Activated effector memory CD4-positive, alpha-beta T cell treated with anti-CD3 and anti-CD28 coated beads, Interleukin-2, amount 50 U/mL, for 16 hours (primary cell): ENCODE measurements around the gene GTPBP4.

Experiments used
- DNase-seq: peaks from one replicate; pipeline ENCODE4 v3.0.0-alpha.2; 2020

GTPBP4 gene

DNA sequence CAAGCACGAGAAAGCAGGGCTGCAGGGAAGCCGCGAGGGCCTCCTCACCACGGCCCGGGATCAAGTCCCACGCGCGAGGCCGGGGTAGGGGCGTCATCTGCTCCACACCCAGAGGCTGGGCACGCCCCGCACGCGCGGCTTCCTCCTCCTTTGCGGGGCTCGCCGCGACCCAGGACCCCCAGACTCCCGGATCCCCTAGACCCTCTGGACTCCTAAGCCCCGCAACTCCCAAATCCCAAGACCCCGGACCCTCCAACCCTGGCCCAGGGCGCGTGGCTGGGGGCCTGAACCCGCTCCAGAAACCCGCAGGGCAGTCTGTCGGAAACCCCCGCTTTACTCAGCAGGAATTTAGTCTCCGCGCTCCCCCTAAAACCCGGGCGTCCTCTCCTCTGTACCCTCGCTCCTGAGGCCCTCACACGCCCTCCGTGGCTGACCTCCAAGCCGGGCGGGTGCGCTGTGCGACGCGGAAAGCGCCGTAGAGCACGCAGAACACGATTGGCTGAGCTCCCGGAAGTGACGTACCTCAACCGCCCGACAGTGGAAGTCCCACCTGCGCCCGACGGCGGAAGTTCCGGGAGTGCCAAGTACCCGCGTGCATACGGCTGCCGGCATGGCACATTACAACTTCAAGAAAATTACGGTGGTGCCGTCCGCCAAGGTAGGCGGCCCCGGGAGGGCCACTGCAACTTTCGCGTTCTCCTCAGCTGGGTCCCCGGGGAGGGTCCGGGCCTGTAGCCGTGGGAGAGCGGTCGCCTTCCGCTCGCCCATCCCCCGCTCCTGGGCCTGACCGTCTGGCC, at the start of gene GTPBP4:
TSS of gene GTPBP4 (plus strand) at position 565 of the 797 bp plus-strand sequence. CDS start at position 611, 46 bp downstream.
- DNase-seq = peak; percentile 99

DNA sequence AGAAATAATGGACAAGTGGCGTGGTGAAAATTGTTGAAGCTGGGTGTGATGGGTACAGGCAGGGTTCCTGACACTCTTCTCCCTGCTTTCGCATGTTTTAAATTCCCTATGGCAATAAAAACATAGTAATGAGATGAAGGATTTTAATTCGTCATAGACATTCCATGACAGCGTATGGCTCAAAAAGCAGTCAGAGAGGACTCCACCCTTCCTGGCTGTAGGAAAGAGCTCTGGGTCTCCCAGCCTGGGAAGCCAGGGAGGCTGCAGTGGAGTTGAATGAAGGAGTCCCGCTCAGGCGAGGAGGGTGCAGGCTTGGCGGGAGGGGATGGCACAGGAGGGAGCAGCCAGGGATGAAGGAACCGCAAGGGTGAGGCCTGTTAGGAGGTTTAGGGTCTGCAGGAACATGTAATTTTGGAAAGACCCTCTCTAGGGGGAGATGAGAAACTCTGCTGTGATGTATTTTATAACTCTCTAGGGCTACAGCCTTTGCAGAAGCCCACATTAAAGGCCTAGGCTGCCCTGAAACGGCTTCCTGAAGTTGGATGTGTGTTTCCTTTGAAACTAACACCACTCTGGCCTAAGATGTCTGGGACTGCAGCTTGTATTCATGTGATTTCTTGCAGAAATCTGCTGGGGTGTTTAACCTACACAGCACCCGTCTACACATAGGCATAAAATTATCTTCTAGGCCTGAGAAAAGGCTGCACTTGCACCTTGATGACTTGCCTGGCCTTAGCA, 49.1 kb upstream of the GTPBP4 start:
- DNase-seq = no peak

DNA sequence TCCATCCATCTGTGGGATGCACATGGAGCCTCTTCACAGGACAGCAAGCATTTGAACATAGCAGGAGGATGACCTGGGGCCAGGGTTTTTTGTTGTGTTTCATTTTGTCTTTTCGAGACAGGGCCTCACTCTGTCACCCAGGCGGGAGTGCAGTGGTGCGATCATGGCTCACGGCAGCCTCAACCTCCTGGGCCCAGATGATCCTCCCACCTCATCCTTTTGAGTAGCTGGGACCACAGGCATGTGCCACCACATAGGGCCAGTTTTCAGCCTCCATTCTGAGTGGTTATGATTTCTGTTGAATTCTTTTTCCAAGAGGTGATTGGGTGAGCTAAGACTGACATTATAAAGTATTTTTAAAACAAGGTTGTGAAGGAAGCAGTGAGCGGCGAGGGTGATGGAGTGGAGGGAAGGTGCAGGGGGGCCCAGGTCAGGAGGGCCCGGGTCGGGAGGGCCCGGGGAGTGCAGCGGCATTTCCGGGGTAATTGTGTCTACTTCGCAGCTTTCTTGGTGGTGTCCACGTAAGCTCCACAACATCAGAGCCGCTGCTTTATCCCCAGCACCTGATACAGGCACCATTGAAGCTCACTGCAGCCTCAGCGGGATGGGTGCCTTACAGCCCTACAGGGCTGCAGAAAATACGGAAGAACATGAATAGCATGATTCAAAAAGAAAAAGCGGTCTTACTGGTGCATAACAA, 44.8 kb upstream of the GTPBP4 start:
- no peak for DNase-seq

DNA sequence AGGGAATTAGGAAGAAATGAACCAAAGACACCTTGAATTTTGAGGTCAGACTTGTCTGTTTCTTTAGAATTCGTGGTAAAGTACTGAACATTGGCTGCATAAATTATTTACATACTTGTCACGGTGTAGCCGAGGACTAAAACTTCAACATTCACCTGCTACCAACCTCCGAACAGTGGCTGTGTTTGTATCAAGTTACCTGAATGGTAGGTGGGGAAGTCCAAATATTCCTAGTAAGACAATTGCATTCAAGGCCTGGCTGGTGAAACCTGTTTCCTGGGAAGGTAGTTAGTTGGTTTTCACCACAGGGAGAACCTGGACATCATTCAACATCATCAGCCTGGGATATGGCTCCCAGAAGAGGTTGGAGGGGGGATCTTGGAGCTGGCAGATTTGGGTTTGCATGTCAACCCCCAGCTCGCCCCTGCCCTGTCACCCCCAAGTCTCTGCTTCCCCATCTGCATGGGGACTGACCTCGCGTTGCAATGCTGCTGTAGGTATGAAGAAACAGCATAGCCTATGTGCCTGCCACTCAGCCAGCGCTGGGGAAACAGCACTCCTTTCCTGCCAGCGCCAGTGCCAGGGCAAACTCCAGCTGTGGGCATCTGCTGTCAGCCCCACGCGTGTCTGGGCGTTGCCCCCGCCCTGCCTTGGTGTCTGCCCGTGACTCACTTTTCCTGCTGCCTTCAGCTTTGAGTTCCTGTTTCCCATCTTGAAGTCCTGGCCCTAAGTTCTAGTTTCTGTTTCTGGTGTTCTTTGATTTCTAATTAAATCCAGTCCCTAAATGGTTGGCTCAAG, 44.0 kb upstream of the GTPBP4 start:
- peak; percentile 71 for DNase-seq

DNA sequence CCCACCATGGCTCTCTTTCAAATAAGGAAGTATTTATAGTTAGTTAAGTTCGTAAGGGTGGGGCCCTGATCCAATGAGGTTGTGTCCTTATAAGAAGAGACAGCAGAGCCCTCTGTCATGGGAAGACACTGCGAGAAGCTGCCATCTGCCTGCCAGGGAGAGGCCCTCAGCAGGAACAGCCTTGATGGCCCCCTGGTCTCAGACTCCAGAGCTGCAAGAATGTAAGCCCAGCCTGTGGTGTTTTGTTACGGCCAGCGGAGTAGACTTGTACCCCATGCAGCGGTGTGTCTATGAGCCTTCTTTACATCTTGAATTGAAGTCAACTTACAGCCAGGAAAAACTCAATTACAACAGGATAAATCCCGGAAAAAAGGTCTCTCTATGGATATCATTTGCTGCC, 42.5 kb upstream of the GTPBP4 start:
- no peak for DNase-seq

DNA sequence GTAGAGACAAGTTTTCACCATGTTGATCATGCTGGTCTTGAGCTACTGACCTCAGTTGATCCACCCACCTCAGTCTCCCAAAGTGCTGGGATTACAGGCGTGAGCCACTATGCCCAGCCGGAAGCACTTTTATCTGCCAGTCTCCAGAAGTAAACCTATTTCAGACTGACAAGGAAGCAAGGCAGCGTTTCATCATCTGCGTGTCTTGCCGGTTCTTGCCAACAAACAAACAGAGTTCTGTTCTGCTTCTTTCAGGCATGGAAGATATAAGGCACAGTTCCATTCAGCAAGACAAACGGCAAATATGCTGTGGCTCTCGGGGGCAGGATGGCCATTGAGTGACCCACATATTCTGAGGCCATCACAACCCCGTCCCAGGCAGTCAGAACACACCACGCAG, 41.2 kb upstream of the GTPBP4 start:
- no peak for DNase-seq

DNA sequence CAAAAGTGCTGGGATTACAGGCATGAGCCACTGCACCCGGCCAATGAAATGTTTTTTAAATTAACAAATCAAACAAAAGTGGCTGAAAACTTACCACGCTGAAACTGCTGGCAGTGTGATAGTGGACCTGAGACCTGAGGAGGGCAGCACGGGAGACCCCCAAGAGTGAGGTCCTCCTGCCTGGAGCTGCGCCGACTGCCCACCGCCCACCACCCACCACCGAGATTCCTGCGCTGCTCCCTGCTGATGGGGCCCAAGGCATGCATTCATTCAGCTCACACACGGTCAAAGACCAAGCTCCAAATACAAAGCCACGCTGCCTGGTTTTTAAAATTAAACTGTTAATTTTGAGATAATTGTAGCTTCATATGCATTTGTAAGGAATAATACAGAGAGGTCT, 40.4 kb upstream of the GTPBP4 start:
- no peak for DNase-seq

DNA sequence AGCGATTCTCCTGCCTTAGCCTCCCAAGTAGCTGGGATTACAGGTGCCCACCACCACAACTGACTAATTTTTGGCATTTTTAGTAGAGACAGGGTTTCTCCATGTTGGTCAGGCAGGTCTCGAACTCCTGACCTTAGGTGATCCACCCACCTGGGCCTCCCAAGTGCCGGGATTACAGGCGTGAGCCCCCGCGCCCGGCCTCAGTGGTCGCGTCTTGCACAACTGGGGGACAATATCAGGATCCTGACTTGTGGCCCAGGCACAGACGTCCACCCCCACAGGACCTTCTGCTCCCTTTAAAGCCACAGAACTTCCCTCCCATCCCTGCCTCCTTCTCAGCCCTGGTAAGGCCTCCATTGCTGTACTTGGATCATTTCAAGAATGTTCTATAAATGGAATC, 39.9 kb upstream of the GTPBP4 start:
- DNase-seq = no peak

DNA sequence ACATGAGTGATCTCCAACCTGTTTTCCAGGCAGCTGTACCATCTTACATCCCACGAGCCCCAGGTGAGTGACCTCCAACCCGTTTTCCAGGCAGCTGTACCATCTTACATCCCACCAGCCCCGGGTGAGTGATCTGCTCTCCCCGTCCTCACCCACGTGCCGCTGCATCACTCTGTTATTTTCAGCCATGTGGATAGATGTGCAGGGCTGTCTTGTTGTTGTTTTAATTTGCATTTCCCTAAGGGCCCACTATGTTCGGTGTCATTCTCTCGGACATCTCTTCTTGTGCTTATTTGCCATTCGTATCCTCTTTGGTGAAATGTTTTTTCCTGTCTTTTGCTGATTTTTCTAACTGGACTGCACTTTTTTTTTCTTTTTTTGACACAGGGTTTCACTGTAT, 38.8 kb upstream of the GTPBP4 start:
- no peak for DNase-seq

DNA sequence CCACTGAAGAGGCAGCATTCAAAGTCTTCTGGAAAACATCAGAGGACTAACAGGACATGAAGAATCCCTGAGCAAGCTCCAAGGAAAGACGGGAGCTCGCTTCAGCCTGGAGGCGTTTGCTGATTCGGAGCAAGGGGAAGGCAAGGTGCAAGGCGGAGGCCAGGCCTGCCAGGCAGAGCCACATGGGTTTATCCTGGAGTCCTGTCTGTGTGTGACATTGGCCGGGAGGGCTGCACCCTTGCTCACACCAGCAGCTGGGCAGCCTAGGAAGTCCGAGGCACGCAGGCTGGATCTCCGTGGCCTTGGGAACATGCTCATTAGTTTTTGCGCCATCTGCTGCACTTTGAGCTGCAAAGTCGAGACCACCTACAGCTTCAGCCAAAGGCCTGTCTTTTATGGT, 34.4 kb upstream of the GTPBP4 start:
- DNase-seq = no peak

DNA sequence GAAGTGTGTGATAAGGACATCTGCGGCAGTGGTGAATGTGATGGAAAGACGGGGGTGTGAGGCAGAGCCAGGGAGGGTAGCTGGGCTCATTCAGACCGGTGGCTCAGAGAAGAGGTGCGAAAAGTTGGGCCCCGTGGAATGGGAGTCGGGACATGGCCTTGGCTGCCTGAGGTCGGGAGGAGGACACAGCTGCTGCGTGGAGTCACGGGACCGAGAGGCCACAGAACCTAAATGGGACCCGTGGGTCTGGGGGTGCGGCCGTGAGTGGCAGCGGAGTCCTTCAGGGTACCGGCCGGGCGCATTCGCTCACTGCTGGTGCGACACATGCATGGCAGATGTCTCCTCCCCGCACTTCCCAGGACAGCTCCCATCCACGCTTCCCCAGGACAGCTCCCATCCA, 33.8 kb upstream of the GTPBP4 start:
- no peak for DNase-seq

DNA sequence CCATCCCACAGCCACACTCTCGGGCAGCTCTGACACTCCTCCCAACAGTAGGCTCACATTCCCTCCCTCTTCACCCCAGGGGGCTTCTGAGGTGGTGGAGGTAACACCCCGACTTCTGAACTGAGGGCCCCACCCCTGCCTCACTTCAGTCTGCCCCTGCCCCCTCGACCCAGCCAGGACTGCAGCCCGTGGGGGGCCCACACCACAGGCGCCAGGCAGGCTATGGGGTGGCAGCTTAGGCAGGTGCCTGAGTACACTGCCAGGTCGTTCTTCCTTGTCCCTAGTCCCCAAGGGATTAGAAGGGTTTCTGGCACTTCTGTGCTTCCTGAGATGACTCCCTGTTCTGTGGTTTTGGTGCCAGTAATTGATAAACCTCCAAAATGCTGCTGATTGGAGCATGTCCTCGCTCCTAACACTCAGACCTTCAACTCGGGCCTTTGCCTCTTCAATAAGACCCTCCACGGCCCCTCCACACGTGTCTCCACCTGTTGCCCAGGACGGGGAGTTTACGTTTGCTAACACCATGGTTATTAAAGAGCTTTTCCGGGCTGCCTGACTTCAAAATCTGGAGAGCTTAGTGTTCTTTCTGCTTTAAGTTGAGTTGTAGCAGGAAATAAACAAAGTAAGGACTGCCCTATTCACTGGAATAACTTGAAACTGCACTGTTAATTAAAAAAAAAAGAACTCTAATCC, 33.0 kb upstream of the GTPBP4 start:
- no peak for DNase-seq

DNA sequence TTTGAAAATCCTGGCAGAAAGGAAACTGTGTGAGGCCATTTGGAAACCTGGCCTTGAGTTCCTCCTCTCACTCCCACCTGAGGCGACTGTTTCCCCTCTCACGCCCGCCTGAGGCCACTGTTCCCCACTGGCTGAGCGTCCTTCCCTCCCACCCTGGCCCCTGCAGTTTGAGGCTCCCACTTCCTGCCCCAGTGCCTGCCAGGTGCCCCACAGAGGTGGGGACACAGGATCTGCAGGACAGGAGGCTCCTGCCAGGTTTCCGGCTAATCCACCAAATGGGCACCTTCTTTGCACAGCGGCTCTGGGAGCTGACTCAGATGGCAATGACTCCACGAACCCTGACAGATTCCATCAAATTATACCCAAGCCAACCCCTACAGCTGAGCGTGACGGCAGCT, 32.4 kb upstream of the GTPBP4 start:
- DNase-seq = no peak

DNA sequence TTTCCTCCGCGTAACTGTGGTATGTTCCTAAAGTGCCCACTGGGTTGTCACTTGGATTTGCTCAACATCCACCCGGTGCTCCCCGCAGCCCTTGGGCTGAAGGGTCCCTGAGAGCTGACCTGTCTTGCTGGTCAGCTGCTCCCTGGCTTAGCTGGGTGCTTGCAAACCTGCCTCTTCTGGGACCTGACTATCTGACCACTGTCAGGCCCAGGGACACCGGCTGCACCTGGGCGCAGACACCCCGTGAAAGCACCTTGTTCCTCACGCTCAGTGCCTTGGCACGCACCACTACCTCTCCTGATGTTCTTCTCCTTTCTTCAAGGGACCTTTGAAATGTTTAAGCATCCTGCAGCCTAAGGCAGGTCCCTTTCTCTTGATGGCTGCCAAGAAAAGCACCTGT, 30.1 kb upstream of the GTPBP4 start:
- DNase-seq = no peak

DNA sequence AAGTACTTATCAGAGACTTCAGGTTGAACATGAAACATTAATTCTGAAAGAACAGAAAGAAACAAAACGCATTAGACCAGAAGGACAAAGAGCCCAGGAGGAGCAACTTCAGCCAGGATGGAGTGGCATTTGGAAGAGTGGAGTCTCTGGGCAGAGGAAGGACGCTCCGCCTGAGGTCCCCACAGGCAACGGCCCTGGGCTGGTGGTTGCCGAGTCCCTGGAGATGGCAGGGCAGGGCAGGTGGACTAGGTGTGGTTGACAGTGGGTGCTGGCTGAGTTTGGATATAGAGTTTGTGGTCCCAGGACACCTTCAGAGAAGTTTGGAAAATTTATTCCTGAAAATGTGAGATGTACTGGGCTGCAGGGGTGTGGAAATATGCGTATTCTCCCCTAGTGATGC, 29.4 kb upstream of the GTPBP4 start:
- DNase-seq = peak; percentile 4

DNA sequence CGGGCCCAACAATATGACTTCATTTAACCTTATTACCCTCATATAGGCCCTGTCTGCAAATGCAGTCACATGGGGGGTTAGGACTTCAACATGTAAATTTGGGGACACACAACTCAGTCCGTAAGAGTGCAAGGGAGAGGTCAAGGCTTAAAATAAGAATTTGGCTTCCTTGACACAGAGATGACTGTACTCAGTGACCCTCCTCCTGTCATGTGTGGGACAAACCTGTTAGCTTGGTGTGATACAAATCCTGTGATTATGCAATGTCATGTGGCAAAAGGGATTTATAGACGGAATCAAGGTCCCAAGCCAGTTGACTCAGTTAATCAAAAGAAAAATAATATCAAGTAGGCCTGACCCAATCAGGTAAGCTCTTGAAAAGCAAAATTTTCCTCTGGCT, 25.9 kb upstream of the GTPBP4 start:
- peak; percentile 1 for DNase-seq

DNA sequence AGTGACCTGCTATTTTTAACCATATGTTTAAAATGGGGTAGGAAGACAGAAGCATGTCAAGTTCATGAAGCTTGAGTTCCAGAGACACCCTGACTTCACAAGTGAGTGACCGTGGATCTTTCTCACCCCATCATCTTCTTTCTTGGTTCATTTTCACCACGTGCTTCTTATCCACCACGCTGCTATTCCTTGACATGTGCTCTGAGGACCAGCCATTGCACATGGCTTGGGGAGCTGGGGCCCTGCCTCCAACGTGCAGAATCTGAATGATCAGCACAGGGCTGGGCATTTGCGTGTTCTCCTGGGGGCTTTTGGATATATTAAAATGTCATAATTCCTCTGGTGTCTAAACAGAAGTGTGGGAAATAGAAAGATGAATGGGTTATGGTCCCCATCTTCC, 25.0 kb upstream of the GTPBP4 start:
- peak; percentile 30 for DNase-seq

DNA sequence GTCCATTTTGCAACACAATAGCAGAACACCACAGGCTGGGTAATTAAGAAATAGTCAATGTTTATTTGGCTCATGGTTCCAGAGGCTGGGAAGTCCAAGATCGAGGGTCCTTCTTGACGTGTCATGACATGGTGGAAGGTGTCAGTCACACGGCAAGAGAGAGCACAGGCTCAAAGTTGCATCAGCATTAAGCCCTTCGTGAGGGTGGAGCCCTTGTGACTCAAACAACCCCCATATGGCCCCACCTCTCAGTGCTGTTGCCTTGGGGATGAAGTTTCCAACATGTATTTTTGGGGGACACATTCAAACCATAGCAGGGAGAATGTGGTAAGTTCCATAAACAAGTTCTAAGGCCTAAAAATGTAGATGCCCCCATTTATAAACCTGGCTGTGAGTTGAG, 24.6 kb upstream of the GTPBP4 start:
- DNase-seq = peak; percentile 8

DNA sequence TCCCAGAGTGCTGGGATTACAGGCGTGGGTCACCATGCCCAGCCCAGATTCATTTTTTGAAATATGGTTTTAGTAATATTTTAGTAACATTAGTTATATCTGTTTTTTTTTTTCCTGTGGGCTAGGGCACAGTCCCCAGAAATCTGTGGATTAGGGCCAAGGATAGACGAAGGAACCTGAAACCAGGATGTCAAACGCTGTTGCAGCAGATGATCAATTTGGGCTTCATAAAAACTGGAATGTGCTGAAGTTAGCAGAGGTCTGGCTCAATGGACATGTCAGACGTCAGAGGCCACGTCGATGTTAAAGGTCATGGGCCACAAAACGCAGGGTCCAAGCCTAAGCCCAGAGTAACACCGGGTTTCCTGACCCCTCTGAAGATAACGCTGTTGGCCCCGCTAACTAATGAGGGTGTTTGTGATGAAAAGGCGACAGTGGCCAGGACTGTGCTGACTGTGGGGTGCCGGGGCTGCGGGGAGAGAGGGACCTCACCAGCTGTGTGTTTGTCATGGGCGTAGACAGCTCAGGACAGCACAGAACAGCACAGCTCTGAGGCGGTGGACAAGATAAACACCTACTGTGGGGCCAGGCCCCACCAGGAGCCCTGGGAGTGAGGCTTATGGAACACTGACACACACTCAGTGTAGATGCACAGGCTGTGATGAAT, 23.8 kb upstream of the GTPBP4 start:
- peak; percentile 21 for DNase-seq

DNA sequence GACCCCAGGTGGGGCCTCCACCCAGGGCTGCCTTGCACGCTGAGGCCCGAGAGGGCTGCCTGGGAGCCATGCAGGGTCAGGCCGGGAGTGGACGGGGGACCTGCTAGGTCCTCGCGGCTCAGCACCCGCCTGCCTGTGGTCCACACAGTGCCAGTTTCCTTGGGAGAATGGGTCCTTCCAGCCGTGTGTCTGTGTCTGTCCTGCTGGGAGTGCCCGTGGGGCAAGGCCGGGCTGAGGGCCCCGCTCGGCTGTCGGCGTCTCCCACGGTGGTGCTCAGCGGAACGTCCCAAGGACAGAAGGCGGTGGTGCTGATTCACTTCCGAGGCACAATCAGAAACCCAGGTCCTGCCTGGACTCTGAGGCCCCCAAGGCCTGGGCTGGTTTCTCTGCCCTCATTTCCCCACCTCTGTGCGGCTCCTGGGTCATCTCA, 23.2 kb upstream of the GTPBP4 start:
- DNase-seq = peak; percentile 49

DNA sequence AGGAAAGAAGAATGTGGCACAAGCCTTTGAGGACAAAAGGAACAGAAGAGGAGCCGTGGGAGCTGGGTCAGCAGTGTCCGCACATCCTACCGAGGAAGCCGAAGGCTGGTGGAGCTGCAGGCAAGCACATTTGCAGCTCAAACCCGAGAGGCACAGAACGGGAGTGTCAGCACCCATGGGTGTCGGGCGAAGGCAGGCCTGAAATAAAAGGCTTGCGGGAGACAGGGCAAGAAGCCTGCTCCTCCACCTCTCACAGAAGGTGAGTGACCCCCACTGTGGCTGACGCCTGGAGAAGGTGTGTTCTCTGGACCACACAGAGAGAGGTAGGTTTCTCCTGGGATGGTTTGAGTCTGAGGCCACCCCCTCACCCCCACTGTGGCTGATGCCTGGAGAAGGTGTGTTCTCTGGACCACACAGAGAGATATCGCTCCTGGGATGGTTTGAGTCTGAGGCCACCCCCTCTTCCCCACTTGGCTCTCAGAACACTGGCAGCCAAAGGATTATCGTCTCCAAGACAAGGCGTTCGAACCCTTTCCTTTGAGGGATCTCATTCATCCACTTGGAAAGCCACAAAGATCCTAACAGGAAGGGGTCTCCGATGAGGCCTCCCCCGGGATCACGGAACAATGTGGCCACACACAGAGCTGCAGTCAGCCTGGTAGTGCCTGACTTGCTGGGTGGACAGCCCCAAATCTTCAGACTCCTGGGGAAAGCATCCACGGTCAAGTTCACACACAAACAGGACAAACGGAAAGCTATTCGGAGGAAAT, 21.6 kb upstream of the GTPBP4 start:
- peak; percentile 55 for DNase-seq
